GM12864 (cell line): ENCODE data around the gene PRRT4.

Experiments
- DNase-seq: peaks from one replicate; pipeline ENCODE4 v3.0.0-alpha.2; 2011; ENCODE audit warnings: low read depth
- H3K4me3 ChIP-seq: 2 replicates; pipeline ENCODE4 v1.5.1; 2011; ENCODE audit warnings: mild to moderate bottlenecking, low read depth, low read length, control low read depth
- CTCF ChIP-seq: IDR thresholded peaks from 2 replicates; pipeline ENCODE4 v1.5.1; 2011; ENCODE audit warnings: low read depth, mild to moderate bottlenecking, moderate library complexity, low read length, control low read depth, inconsistent platforms; ENCODE audit errors: missing control alignments

The PRRT4 gene

GRCh38 chr7:128352636-128353035, 8.9 kb downstream of the PRRT4 start:
- DNase-seq: no peak
- TF ChIP-seq CTCF: no peak
- no peak overlapping the region for H3K4me3 ChIP-seq

- no peak for DNase-seq
- TF ChIP-seq CTCF: no peak
- H3K4me3 ChIP-seq: no peak overlapping the region
Observed at GRCh38 chr7:128352153-128352537, 9.3 kb downstream of the PRRT4 start.

GRCh38 chr7:128351296-128352152, 10.0 kb downstream of the PRRT4 start:
- DNase-seq: no peak
- no peak overlapping the region for H3K4me3 ChIP-seq
- TF ChIP-seq CTCF: no peak

- DNase-seq: no peak
- TF ChIP-seq CTCF: no peak
- no peak overlapping the region for H3K4me3 ChIP-seq
Observed at GRCh38 chr7:128350708-128351295, 10.7 kb downstream of the PRRT4 start.

GRCh38 chr7:128349466-128349825, 12.0 kb downstream of the PRRT4 start:
- TF ChIP-seq CTCF: no peak
- H3K4me3 ChIP-seq: no peak overlapping the region
- no peak for DNase-seq

- DNase-seq: no peak
- no peak overlapping the region for H3K4me3 ChIP-seq
- peak; percentile 59 for TF ChIP-seq CTCF
Observed at GRCh38 chr7:128347647-128348097, 13.8 kb downstream of the PRRT4 start.
